H9 (cell line): ENCODE results near the gene PLCB1. TPM values are rescaled to one million over a fixed set of nuclear protein-coding genes. Genes with fewer than 3 reads are reported as not detected.

Experiments
- DNase-seq: peaks from one replicate; pipeline ENCODE4 v3.0.0-alpha.2; 2017
- H2AFZ ChIP-seq: one replicate; pipeline ENCODE4 v1.6.1; 2013; ENCODE audit warnings: mild to moderate bottlenecking, low read length, control low read depth, moderate library complexity
- H2AK5ac ChIP-seq: 2 replicates; pipeline ENCODE4 v1.6.1; 2013; ENCODE audit warnings: low read length, control low read depth, mixed read lengths; ENCODE audit not compliant: insufficient read length
- H2BK120ac ChIP-seq: one replicate; pipeline ENCODE4 v1.6.1; 2013; ENCODE audit warnings: low read depth, mild to moderate bottlenecking, low read length, control low read depth, inconsistent platforms; ENCODE audit not compliant: poor library complexity, severe bottlenecking
- H2BK12ac ChIP-seq: 2 replicates; pipeline ENCODE4 v1.6.1; 2013; ENCODE audit warnings: low read length, control low read depth, mixed read lengths, low read depth; ENCODE audit not compliant: insufficient read length
- H2BK15ac ChIP-seq: 2 replicates; pipeline ENCODE4 v1.6.1; 2013; ENCODE audit warnings: low read depth, low read length, control low read depth
- H2BK20ac ChIP-seq: one replicate; pipeline ENCODE4 v1.6.1; 2013; ENCODE audit warnings: low read depth, mild to moderate bottlenecking, low read length, control low read depth, inconsistent platforms; ENCODE audit not compliant: poor library complexity, severe bottlenecking
- H2BK5ac ChIP-seq: 2 replicates; pipeline ENCODE4 v1.6.1; 2013; ENCODE audit warnings: low read length, control low read depth, mixed read lengths; ENCODE audit not compliant: insufficient read length
- H3K14ac ChIP-seq: 2 replicates; pipeline ENCODE4 v1.6.1; 2013; ENCODE audit warnings: low read length, control low read depth; ENCODE audit not compliant: insufficient read depth
- H3K18ac ChIP-seq: 2 replicates; pipeline ENCODE4 v1.6.1; 2013; ENCODE audit warnings: low read depth, mild to moderate bottlenecking, mixed read lengths, low read length, control low read depth; ENCODE audit not compliant: insufficient read length
- H3K23ac ChIP-seq: 2 replicates; pipeline ENCODE4 v1.6.1; 2013; ENCODE audit warnings: low read length, control low read depth, mixed read lengths, low read depth; ENCODE audit not compliant: insufficient read length
- H3K23me2 ChIP-seq: 2 replicates; pipeline ENCODE4 v1.6.1; 2013; ENCODE audit warnings: low read depth, mild to moderate bottlenecking, mixed read lengths, low read length, control low read depth; ENCODE audit not compliant: insufficient read length, poor library complexity, severe bottlenecking
- H3K27ac ChIP-seq: 2 replicates; pipeline ENCODE4 v1.5.1; 2013; ENCODE audit warnings: low read length, control low read depth, mixed read lengths, low read depth; ENCODE audit not compliant: insufficient read length
- H3K27me3 ChIP-seq: 2 replicates; pipeline ENCODE4 v1.6.1; 2013; ENCODE audit warnings: low read length, control low read depth, inconsistent platforms; ENCODE audit not compliant: insufficient read depth
- H3K4ac ChIP-seq: 2 replicates; pipeline ENCODE4 v1.6.1; 2013; ENCODE audit warnings: low read depth, mild to moderate bottlenecking, control low read depth, inconsistent platforms, low read length, moderate library complexity
- H3K4me1 ChIP-seq: 2 replicates; pipeline ENCODE4 v1.6.1; 2013; ENCODE audit warnings: low read length, control low read depth, inconsistent platforms; ENCODE audit not compliant: insufficient read depth
- H3K4me2 ChIP-seq: 2 replicates; pipeline ENCODE4 v1.6.1; 2013; ENCODE audit warnings: low read length, control low read depth, mixed read lengths; ENCODE audit not compliant: insufficient read length, insufficient read depth
- H3K56ac ChIP-seq: 2 replicates; pipeline ENCODE4 v1.6.1; 2013; ENCODE audit warnings: low read depth, mild to moderate bottlenecking, mixed read lengths, low read length, control low read depth; ENCODE audit not compliant: insufficient read length
- H3K79me1 ChIP-seq: 2 replicates; pipeline ENCODE4 v1.6.1; 2013; ENCODE audit warnings: low read depth, mild to moderate bottlenecking, moderate library complexity, low read length, control low read depth, inconsistent platforms; ENCODE audit not compliant: insufficient read depth, poor library complexity, severe bottlenecking
- H3K79me2 ChIP-seq: 2 replicates; pipeline ENCODE4 v1.6.1; 2013; ENCODE audit warnings: low read length, control low read depth, inconsistent platforms; ENCODE audit not compliant: insufficient read depth
- H3K9ac ChIP-seq: 2 replicates; pipeline ENCODE4 v1.6.1; 2013; ENCODE audit warnings: low read length, control low read depth, mixed read lengths; ENCODE audit not compliant: insufficient read length; ENCODE audit errors: extremely low read depth
- H3K9me3 ChIP-seq: one replicate; pipeline ENCODE4 v1.6.1; 2013; ENCODE audit warnings: low read depth, low read length, inconsistent platforms; ENCODE audit not compliant: control insufficient read depth
- H3T11ph ChIP-seq: one replicate; pipeline ENCODE4 v1.6.1; 2013; ENCODE audit warnings: mild to moderate bottlenecking, low read length, control low read depth, inconsistent platforms
- H4K20me1 ChIP-seq: one replicate; pipeline ENCODE4 v1.6.1; 2013; ENCODE audit not compliant: control insufficient read depth, insufficient read length, insufficient read depth
- H4K5ac ChIP-seq: 2 replicates; pipeline ENCODE4 v1.6.1; 2013; ENCODE audit warnings: low read depth, mild to moderate bottlenecking, mixed read lengths, low read length, control low read depth; ENCODE audit not compliant: insufficient read length
- H4K8ac ChIP-seq: replicated peaks from 2 replicates; pipeline ENCODE4 v1.6.1; 2013; ENCODE audit warnings: low read length, control low read depth, mixed read lengths, low read depth; ENCODE audit not compliant: insufficient read length
- H4K91ac ChIP-seq: 2 replicates; pipeline ENCODE4 v1.6.1; 2013; ENCODE audit warnings: low read depth, mild to moderate bottlenecking, moderate library complexity, mixed read lengths, low read length, control low read depth; ENCODE audit not compliant: insufficient read length
- H3K27ac Mint-ChIP-seq, 3 experiments: 2 replicates in 2 of 3; 3 replicates in 1 of 3; pipeline ENCODE4 v1.8.0; 2020 to 2021; ENCODE audit warnings: mixed read lengths in 3 of 3, mild to moderate bottlenecking in 1 of 3, moderate library complexity in 1 of 3
- H3K27me3 Mint-ChIP-seq: 2 replicates; pipeline ENCODE4 v1.8.0; 2021; ENCODE audit warnings: low read depth, mild to moderate bottlenecking, moderate library complexity, mixed read lengths
- H3K36me3 Mint-ChIP-seq, 3 experiments: 2 replicates in 2 of 3; 3 replicates in 1 of 3; pipeline ENCODE4 v1.8.0; 2020 to 2021; ENCODE audit warnings: low read depth in 3 of 3, mixed read lengths in 3 of 3; ENCODE audit not compliant: insufficient read depth in 1 of 3
- H3K4me1 Mint-ChIP-seq, 2 experiments: 2 replicates each; pipeline ENCODE4 v1.8.0; 2020; ENCODE audit warnings: mixed read lengths in 2 of 2
- H3K4me3 Mint-ChIP-seq, 2 experiments: 2 replicates in 1 of 2; 3 replicates in 1 of 2; pipeline ENCODE4 v1.8.0; 2020 to 2021; ENCODE audit warnings: mild to moderate bottlenecking in 2 of 2, mixed read lengths in 2 of 2, moderate library complexity in 1 of 2
- H3K9me3 Mint-ChIP-seq, 2 experiments: 2 replicates in 1 of 2; 3 replicates in 1 of 2; pipeline ENCODE4 v1.8.0; 2020; ENCODE audit warnings: mild to moderate bottlenecking in 2 of 2, mixed read lengths in 2 of 2, moderate library complexity in 1 of 2
- WGBS: extraction: QIAGEN DNeasy Blood & Tissue Kit; methylation state at CpG from one replicate; pipeline ENCODE4 v1.1.7; 2013; ENCODE audit warnings: missing lambda C conversion rate, low lambda C conversion rate, mixed read lengths; ENCODE audit not compliant: insufficient read length; ENCODE audit errors: extremely low coverage; 5-methylcytosine and 5-hydroxymethylcytosine counted together
- total RNA-seq: library from RNA; stranded (reverse); gene quantifications from 2 replicates; pipeline ENCODE4 v1.2.1, GENCODE V29; 2021
- TF ChIP-seq, protein P1 (sequence below): fragments of 200-600 bp; sonication (generic); conservative IDR thresholded peaks from 3 replicates; pipeline ENCODE4 v1.8.0; 2021; ENCODE audit warnings: antibody characterized with exemption, mild to moderate bottlenecking

Gene PLCB1
- total RNA-seq, 1 experiment from 2014 or later = 11.5 TPM

DNA sequence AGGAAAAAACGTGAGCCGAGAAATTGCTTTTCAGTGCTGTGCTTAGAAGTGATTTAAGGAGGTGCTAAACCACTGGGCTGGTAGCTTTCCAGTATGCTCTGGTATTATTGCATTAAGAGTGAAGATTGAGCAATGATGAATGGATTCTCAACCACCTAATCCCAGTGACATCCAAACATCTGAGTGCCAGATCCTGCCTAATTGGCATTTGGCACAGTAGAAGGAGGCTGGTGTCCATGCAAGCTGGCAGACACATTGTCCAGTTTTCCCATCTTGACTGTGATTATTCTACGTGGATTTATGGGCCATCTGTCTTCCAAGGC, 538.8 kb downstream of the PLCB1 start:
- Histone ChIP-seq H2BK5ac (no peak overlapping the region), H3K79me1 (no peaks in the 10 kb centered on the region), H2AK5ac (no peak overlapping the region), H3K14ac (no peak overlapping the region), H3K4me1 (0 out of 2 replicates have a peak, but pooled peaks cover 2% of the 10 kb centered on the region), H3T11ph (no peak overlapping the region), H3K23ac (no peak overlapping the region), H3K79me2 (no peaks in the 10 kb centered on the region), H3K27ac (no peak overlapping the region), H3K56ac (no peak overlapping the region), H3K18ac (no peak overlapping the region), H3K4me2 (no peak overlapping the region), H2AFZ (no peak overlapping the region), H4K8ac (no peak overlapping the region), H4K20me1 (peaks cover 3% of the 10 kb centered on the region), H3K9ac (no peak overlapping the region), H3K9me3 (no peaks in the 10 kb centered on the region), H2BK20ac (no peak overlapping the region), H3K27me3 (no peaks in the 10 kb centered on the region), H4K5ac (no peak overlapping the region), H2BK15ac (no peak overlapping the region), H2BK120ac (no peak overlapping the region), H4K91ac (no peak overlapping the region), H3K4ac (no peak overlapping the region), H3K23me2 (no peaks in the 10 kb centered on the region), H2BK12ac (no peak overlapping the region)
- H3K27ac Mint-ChIP-seq = no peak overlapping the region
- no peaks in the 10 kb centered on the region for H3K36me3 Mint-ChIP-seq
- no CpG with 5 or more reads among the region's 3 CpGs for WGBS
- H3K4me3 Mint-ChIP-seq = no peak overlapping the region
- peaks cover 5 to 7% of the 10 kb centered on the region in 2 experiments for H3K4me1 Mint-ChIP-seq
- TF ChIP-seq, protein P1, sequence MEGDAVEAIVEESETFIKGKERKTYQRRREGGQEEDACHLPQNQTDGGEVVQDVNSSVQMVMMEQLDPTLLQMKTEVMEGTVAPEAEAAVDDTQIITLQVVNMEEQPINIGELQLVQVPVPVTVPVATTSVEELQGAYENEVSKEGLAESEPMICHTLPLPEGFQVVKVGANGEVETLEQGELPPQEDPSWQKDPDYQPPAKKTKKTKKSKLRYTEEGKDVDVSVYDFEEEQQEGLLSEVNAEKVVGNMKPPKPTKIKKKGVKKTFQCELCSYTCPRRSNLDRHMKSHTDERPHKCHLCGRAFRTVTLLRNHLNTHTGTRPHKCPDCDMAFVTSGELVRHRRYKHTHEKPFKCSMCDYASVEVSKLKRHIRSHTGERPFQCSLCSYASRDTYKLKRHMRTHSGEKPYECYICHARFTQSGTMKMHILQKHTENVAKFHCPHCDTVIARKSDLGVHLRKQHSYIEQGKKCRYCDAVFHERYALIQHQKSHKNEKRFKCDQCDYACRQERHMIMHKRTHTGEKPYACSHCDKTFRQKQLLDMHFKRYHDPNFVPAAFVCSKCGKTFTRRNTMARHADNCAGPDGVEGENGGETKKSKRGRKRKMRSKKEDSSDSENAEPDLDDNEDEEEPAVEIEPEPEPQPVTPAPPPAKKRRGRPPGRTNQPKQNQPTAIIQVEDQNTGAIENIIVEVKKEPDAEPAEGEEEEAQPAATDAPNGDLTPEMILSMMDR = no peak
- no peaks in the 10 kb centered on the region for H3K27me3 Mint-ChIP-seq
- H3K9me3 Mint-ChIP-seq = no peaks in the 10 kb centered on the region
- no peak for DNase-seq
